ENCODE results near the gene ENG.

The ENG gene

DNA sequence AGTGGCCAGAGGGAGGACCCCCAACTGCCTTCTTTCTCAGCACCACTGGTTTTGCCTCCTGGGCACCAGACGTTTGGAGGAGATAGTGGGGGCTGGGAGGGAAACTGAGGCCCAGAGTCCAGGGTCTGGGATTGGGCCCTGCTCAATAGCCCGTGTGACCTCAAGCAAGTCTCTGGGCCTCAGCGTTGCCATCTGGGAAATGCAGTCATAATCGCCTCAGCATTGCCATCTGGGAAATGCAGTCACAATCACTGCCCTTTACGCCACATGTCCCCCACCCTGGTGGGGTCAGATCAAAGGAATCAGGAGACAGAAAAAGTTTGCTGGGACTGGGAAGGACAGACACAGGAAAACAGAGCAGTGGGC is 77.6 kb downstream of the ENG start:
- DNase-seq (ENCODE audit: low read depth, low spot score), result no peak

- DNase-seq (ENCODE audit: low read depth, low spot score), result peak; percentile 79
Measured at GRCh38 chr9:127776195-127776923, 78.1 kb downstream of the ENG start.

- DNase-seq (ENCODE audit: low read depth, low spot score), result no peak
Measured at GRCh38 chr9:127773981-127774380, 80.5 kb downstream of the ENG start.

DNA sequence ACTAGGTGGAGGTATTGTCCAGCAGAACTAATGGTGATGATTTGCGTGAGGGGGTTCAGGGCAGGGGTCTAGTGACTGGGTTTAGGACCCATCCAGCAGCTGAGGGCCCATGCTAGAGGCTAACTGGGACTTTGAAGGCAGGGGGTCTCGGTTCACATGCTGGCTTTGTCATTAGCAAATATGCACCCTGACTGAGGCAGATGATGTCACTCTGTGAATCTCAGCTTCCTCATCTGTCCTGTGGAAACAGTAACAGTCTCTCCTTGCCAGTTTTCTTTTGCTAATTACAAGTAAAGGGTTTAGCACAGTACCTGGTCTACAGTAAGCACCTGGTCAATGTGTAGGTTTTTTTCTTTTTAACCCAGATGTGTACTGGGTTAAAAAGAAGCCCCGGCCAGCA is 81.2 kb downstream of the ENG start:
- no peak for DNase-seq (ENCODE audit: low read depth, low spot score)

DNA sequence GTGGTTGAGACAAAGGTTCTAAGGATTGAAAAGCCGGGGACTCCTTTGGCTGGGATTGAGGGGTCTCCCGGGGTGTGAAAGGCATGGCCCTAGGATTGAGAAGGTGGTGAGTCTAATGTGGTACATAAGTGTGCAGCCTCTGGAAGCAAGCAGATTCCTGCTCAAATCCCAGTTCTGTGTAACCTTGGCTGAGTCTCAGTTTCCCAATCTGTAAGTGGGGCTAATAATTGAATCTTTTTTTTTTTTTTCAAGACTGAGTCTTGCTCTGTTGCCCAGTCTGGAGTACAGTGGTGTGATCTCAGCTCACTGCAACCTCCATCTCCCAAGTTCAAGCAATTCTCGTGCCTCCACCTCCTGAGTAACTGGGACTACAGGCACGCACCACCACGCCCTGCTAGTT is 81.9 kb downstream of the ENG start:
- no peak for DNase-seq (ENCODE audit: low read depth, low spot score)

GRCh38 chr9:127771570-127772189 is 82.8 kb downstream of the ENG start:
- no peak for DNase-seq (ENCODE audit: low read depth, low spot score)

DNA sequence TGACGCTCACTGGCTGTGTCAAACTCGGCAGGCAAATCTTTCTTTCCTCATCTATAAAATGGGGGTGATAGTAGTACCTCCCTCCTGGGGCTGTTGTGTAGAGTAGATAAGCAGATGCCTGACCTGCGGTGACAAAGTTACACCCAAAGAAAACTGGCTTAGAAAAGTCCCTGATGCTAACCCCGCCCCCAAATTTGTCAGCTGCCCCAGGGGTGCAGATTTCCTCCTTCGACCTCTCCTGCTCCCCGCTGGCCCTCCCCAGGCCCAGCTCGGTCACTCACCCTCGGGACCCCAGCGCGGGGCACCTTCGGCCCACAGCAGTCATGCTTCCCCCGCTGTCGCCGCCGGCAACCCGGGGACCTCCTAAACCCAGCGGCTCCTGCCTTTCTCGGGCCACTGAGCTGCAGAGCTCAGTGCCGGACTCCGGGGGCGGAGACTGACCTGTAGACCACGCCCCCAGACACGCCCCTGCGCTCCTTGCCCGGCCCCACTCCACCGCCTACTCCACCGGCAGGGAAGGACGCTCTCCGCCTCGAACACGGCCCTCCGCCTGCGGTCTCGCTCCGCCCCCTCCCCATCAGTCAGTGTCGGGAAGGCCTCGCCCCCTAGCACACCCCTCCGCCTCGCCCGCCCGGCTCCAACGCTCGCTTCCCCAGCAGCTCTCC is 83.4 kb downstream of the ENG start:
- DNase-seq (ENCODE audit: low read depth, low spot score), result peak; percentile 99

GRCh38 chr9:127770583-127770904 is 83.9 kb downstream of the ENG start:
- DNase-seq (ENCODE audit: low read depth, low spot score), result no peak

GRCh38 chr9:127769929-127770582 is 84.4 kb downstream of the ENG start:
- no peak for DNase-seq (ENCODE audit: low read depth, low spot score)

- no peak for DNase-seq (ENCODE audit: low read depth, low spot score)
Measured at GRCh38 chr9:127769101-127769500, 85.4 kb downstream of the ENG start.

GRCh38 chr9:127768698-127769097 is 85.8 kb downstream of the ENG start:
- DNase-seq (ENCODE audit: low read depth, low spot score), result no peak

- peak; percentile 75 for DNase-seq (ENCODE audit: low read depth, low spot score)
Measured at GRCh38 chr9:127767909-127768331, 86.5 kb downstream of the ENG start.

GRCh38 chr9:127767410-127767809 is 87.0 kb downstream of the ENG start:
- no peak for DNase-seq (ENCODE audit: low read depth, low spot score)

DNA sequence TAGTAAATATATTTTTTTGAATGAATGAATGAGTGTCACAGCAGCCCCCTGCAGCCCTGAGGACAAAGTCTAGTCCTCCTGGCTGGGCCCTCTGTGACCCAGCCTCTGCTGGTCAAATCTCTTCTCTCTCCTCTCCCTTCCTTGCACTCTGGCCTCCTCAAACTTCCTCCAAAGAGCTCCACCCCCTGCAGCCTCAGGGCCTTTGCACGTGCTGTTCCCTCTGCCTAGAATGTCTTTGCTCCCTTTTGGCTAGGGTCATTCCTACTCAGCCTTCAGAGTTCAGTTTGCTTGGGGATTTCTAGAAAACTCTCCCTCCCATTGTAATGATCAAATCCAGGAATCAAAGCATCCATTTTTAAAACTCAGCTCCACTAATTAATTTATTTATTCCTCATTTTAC is 89.0 kb downstream of the ENG start:
- DNase-seq (ENCODE audit: low read depth, low spot score), result no peak

Data from ELF-1 (cell line).